GM19438 (cell line): ENCODE data around the gene DYNC2H1.

Experiments used
- ATAC-seq: cut with Tn5 transposase; IDR thresholded peaks from one replicate; pipeline ENCODE4 v1.9.1; 2021; ENCODE audit warnings: low read depth; ENCODE audit not compliant: unreplicated experiment

The DYNC2H1 gene

DNA sequence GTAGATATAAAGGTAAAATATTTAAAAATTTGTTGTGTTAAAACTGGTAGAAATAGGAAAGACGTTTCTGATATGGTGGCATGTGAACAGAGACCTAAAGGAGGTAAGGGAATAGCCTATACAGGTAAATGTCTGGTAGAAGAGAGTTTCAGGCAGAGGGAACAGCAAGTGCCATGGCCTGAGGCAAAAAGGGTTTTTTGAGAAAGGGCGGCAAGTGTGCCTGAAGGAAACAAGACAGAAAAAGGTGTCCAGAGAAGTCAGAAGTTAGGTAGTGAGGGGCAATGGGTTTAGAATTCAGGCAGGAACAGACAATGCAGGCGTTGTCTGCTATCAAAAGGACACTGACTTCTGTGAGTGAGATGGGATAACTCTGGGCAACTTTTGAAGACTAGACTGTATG is 339.7 kb downstream of the DYNC2H1 start:
- ATAC-seq, result no peak

DNA sequence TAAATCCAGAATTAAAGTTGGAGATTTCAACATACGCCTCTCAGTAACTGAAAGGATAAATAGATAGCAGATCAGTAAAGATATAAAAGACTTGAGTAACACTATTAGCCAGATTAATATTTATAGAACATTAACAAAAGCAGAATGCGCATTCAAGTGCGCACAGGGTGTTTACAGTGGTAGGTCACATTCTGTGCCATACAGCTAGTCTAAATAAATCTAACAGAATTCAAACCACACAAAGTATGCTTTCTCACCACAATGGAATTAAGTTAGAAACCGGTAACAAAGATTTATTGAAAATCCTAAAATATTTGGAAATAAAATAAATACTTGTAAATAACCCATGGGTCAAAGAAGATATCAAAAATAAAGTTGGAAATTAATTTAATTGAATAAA is 341.0 kb downstream of the DYNC2H1 start:
- ATAC-seq, result no peak

DNA sequence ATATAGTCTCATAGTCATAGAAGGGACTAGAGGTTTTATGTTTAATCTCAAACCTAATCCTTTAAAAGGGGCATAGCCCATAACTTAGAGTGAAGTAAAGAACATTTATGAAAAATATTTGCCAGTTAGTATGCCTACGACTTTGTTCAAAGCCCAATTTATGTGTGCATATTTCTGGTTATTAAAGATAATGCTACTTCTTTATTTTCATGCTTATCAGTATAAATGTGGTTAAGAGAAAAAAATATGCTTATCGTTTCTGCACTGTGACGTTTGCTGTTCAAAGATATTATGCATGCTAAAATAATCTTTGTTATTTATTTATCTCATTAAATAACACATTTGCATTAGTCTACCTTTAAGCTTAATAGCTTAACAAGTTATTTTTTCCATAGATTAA is 343.9 kb downstream of the DYNC2H1 start:
- no peak for ATAC-seq

DNA sequence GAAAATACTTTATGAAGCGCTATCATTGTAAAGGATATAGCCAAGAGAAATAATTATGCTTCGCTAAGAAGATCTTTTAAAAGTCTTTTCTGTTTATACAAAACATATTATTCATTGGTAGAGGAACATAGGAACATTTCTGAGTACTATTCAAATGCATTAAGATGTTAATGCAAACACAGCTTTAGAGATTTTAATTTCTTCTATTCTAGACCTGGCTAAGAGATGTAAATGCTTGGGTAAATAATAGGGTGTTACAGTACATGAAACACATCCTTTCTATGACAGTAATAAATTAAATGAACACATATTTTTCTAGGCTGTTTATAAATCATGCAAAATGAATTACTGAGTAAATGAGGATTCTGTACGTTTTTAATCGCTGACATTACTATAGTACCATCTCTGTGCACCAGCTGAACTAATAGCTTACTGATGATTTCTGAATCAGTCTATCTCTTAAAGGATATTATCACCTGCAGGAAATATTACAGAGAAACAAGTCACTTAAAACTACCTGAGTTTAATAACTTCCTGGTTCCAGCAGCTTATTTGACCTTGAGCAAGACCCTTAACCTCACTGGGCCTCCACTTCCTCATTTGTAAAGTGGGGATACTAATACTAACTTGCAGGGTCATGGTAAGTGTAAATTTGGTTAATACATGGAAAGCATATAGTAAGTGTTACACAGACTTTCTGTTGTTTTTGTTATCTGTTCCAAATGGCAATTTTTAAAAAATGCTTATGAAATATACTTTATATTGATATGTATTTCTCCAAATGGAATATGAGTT is 344.9 kb downstream of the DYNC2H1 start:
- ATAC-seq, result no peak

DNA sequence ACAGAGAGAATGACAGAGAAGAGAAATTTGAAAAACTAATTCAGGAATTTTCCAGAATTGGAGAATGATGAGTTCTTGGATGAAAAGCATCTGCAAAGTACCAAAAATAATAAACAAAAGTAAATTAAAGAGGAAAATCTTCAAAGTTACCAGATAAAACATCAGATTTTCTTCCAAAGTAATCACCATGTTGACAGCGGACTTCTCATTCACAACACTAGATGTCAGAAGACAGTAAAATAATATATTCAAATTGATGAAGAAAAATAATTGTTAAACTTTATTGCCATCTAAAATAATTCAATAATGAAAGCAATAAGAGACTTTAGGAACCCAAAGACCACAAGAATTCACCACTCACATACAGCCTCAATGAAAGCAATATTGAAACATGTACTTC is 355.2 kb downstream of the DYNC2H1 start:
- ATAC-seq, result no peak

DNA sequence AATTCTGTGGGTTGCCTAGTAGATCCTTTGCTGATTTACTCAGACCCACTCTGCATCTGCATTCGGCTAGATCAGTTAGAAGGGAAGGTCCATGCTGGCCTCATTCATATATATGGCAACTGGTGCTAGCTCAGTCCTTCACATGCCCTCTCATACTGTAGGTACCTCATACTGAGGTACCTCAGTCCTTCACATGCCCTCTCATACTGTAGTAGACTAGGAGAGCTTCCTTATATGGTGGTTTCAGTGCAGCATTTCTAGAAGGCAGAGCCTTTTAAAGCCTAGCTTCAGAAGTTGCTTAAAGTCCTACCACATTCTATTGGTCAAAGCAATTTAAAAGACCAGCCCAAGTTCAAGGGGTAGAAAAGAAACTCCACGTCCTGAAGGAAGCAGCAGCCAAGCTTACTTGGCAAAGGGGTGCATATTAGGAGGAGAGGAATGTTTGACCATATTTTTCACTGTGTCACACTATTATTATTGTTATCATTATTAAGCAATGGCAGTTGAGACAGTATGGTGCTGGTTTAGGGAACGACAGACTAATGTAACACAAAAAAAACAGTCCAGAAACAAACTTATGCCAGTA is 356.4 kb downstream of the DYNC2H1 start:
- ATAC-seq, result no peak

DNA sequence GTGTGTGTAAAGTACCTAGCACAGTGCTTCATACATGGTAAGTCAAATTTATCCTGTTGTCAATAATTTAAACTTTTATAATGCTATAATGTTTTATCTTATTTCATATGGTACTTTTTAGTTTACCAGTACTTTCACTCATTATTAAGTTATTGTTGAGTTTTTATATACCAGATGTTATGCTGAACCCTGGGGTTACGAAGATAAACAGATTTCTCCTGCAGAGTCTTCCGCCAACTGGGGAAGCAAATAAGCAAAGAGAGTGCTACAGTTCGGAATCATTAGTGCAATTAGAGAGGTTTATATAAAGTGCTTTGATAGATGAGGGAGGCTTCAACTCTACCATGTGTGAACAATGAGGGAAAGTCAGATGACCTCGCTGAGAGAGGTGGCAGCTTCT is 362.3 kb downstream of the DYNC2H1 start:
- no peak for ATAC-seq

DNA sequence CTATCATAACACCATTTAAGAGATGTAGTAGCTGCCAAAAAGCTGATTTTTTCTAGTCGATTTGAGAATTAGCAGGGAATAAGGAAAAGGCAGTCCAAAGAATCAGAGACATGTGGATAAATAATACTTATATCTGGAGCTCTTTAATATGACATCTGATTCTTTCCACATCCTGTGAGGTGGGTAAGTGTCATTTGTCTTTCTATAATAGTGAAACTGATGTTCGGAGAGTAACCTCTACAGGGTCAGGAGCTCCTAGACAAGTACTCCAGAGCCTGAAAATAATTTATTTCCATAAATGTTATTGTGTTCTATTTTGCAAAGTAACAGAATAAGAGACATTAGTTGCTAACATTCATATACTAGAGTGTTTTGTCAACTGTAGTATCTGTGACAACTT is 367.6 kb downstream of the DYNC2H1 start:
- no peak for ATAC-seq

DNA sequence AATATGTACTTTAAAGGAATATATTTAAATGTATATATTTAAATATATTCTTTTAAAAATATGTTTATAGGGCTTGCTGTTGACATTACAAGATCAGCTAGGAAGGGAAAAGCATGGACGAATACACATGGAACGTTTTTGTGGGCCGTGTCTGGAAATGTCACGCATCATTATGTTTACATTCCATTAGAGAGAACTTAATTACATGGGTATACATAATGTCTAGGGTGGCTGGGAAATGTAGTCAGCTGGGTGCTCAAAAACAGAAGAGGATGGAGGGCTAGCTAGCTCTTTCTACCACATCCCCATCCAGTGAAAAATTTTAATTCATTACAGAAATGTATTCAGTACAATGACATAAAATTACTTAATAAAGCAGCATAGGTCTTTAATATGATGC is 371.2 kb downstream of the DYNC2H1 start:
- ATAC-seq, result no peak

DNA sequence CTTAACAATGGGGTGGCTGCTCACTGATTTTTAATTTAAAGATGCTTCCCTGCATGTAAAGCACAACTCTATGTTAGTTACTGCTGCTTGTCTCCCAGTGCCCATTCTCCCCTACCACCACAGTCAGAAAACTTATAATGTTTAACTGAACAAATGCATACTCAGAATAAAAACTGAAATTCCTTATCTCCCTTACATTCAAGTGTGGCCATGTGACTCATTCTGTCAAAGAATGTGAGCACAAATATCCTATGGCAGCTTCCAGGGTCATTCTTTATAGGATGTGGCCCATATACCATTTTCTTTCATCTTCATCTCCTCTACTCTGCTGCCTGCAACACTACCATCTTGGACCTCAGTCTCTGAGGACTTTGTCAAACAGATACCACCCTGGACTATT is 374.8 kb downstream of the DYNC2H1 start:
- ATAC-seq, result no peak

DNA sequence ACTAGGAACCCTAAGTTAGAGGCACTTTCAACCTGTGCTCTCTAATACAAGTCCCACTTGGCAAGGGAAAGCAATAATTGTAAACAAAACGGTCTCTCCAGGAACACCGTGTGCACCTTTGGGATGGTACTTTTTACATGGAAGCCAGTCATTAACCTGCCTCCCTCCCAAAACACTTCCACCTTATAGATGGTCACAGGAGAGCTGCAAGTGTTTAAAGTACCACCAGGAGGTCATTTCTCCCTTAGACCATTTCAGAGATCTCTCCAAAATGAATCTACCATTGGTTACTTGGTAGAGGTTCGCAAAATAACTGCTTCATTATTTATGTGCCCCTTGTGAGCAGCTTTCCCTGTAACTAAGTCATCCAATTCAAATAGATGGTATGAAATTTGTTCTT is 375.3 kb downstream of the DYNC2H1 start:
- no peak for ATAC-seq

DNA sequence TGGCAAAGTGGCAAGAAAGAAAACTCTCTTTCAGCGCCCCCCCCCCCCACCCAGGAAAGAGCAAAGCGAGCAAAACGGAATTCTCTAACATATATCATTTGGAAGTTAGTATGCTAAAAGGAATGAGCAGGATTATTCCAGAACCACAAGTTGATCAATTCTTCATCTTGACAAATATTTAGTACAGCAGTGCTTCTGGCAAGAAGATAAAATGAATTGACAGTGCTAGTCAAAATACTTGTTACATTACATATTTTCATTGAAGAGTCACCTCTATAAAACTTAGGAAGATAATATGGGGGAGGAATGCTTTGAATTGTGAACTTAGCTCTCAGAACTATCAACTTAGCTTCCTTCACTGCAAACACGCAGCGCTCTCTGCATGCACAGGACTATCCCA is 377.4 kb downstream of the DYNC2H1 start:
- no peak for ATAC-seq

DNA sequence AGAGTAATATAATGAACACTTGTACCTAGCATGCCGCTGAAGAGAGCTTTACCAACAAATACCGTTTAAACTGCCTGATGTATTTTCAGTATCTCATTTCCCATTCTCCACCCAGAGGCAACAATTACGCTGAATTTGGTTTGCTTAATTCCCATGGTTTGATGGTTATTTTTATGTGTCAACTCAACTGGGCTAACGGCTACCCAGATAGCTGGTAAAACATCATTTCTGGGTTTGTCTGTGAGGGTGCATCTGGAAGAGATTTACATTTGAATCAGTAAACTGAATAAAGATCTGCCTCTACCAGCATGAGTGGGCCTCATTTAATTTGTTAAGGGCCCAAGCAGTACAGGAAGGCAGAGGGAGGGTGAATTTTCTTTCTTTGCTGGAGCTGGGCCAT is 377.9 kb downstream of the DYNC2H1 start:
- ATAC-seq, result no peak

DNA sequence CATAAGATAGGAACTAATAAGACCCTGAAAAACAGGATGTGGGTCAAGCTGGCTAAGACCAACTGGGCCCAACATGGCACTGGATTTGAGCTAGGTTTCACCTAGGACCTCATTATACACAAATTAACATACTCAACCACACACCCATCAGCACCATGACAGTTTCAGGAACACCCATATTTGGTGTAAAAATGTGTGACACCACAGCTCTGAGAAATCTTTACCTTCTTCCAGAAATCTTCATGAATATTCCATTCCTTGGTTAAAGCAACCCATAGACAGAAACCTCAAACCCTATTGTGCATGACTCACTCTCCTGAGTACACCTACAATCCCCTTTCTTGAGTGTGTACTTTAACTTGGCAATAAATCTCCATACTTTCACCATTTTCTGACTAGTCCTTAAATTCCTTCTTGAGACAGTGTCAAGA is 378.8 kb downstream of the DYNC2H1 start:
- no peak for ATAC-seq

DNA sequence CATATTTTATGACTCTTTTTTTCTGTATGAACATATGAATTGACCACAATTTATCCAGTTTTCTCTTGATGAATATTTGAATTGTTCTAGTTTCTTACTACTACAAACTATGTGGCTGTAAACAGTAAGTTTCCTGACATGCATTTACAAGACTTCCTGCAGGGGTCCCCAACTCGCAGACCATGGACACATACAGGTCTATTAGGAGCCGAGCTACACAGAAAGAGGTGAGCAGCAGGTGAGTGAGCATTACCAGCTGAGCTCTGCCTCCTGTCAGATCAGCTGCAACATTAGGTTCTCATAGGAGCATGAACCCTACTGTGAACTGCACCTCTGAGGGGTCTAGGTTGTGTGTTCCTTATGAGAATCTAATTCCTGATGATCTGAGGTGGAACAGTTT is 379.4 kb downstream of the DYNC2H1 start:
- ATAC-seq, result no peak

DNA sequence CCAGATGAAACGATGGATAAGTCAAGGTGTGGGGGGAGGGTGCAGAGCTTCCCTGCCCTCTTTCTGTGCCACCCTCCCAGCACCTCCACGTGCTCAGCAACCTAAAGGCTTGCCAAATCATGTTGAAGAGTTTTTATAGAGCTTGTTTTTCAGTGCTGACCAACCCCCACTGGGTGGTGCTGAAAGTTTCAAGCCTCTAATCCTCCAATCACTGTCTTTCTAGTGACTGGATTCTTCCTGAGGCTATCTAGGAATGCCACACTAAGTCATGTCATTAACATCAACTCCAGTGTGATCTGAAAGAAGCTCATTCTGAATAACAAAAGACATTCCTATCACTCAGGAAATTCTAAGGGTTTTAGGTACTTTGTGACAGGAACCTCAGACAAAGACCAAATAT is 382.6 kb downstream of the DYNC2H1 start:
- no peak for ATAC-seq

DNA sequence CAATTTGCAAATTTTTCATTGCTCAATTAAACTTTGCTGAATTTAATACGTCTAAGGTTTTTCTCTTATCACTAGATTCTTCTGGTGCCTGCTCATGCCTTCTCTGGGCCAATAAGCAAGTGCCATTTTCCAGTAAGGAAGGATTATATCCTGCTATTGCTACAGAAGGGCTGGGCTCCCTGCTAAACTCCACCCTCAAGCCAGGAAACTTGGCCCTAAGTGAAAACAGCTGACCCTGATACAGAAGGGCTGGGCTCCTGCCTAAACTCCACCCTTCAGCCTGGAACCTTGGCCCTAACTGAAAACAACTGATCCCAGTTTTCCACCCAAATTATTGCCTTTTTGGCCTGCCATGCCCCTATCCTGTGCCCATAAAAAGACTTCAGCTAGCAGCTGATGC is 385.3 kb downstream of the DYNC2H1 start:
- ATAC-seq, result no peak

DNA sequence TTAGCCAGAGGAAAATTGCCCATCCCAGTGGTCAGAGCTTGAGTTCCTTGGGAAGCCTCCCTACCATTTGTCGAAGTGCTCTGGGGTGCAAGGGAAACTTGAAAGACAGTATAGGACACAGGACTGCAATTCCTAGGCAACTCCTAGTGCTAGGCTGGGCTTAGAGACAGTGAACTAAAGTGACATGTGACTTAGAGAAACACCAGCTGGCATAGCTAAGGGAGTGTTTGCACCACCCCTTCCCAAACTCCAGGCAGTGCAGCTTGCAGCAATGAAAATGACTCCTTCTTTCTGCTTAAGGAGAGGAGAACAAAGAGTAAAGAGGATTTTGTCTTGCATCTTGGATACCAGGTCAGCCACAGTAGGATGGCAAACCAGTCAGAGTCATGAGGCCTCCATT is 388.0 kb downstream of the DYNC2H1 start:
- no peak for ATAC-seq

DNA sequence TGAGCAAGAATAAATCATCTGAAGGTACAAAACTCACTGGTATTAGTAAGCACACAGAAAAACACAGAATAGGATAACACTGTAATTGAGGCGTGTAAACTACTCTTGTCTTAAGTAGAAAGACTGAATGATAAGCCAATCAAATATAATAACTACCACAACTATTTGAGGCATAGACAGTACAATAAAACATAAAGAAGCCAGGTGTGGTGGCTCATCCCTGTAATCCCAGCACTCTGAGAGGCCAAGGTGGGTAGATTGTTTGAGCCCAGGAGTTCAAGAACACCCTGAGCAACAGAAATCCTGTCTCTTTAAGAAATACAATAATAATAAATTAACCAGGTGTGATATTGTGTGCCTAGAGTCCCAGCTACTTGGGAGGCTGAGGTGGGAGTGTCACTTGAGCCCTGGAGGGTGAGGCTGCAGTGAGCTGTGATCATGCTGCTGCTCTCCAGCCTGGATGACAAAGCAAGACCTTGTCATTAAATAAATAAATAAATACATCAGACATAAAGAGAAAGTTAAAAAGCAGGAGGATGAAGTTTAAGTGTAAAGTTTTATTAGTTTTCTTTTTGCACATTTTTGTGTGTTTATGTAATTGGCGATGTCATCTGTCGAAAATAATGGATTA is 390.6 kb downstream of the DYNC2H1 start:
- ATAC-seq, result no peak

DNA sequence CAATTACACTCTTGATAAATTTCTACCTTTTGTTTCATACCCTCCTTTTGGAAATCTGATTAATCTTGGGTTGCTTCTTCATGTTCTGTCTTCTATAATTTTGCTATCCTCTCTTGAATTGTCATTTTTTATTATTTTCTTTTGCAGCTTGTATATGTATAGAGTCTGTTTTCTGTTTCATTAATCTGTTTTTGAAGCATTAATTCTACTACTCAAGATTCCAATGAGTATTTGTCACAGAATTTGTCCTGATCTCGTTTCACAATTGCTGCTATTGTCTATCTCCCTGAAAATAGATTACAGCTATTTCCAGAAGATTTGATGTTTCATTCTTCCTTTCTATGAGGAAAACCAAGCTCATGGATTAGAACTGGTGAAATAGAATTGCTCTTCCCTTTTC is 406.1 kb downstream of the DYNC2H1 start:
- ATAC-seq, result no peak

DNA sequence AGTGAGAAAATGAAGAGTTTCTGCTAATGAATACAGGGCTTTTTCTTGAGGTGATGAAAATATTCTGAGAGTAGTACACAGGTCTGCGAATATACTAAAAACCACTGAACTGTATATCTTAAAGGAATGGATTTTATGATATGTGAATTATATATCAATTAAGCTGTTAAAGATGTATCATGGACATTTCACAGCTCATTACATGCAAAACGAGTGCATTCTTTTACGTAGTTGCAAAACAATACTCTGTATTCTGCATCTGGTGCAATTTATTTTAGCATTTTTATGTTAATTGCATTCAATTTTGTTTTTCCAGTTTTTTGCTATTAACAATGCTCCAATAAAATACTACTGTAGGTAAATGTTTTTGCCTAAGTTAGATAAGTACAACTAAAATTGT is 411.6 kb downstream of the DYNC2H1 start:
- no peak for ATAC-seq

DNA sequence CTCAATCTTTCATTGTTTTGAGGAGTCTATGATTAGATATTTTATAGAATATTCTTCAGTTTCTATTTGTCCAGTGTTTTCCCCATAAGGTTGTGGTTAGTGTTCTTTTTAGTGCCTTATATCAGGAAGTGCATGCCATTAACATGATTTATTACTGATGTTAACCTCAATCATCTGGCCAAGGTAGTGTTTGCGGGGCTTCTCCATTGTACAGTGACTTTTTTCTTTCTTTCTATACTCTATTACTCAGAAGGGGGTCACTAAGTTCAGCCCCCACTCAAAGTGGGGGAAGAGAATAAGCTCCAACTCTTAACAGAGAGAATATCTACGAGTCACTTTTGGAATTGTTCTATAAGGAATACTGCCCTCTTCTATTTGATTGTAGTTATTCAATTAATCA is 415.8 kb downstream of the DYNC2H1 start:
- ATAC-seq, result no peak
